Measurements from ENCODE around the gene TEKT2. TPM values are rescaled to one million over a fixed set of nuclear protein-coding genes. Genes with fewer than 3 reads are reported as not detected.

TEKT2 gene
- total RNA-seq, 2 donors from 2014 or later: 5.6 to 9.5 TPM

- no peak overlapping the region for H3K4me3 Mint-ChIP-seq
- no peaks in the 10 kb centered on the region for H3K9me3 Mint-ChIP-seq
- no peaks in the 10 kb centered on the region for H3K4me1 Mint-ChIP-seq
- H3K36me3 Mint-ChIP-seq (ENCODE audit: low read depth): no peaks in the 10 kb centered on the region
- H3K9ac ChIP-seq (ENCODE audit: extremely low read depth, low read length, poor library complexity, severe bottlenecking): no peak overlapping the region
- no peaks in the 10 kb centered on the region for H3K9me3 ChIP-seq (ENCODE audit: control insufficient read depth, low read length)
- H3K36me3 ChIP-seq (ENCODE audit: control insufficient read depth, insufficient read depth, low read length): no peaks in the 10 kb centered on the region
- TF ChIP-seq CTCF (conservative IDR thresholded peaks at IDR 0.05): no peak
- no peaks in the 10 kb centered on the region for H3K4me1 ChIP-seq (ENCODE audit: control insufficient read depth, insufficient read depth, low read length)
- no peak for DNase-seq
- H3K27me3 ChIP-seq (ENCODE audit: control insufficient read depth, insufficient read depth, low read length, poor library complexity, severe bottlenecking): no peaks in the 10 kb centered on the region
- no peak overlapping the region for H3K27ac Mint-ChIP-seq
- 94 to 100% methylated on average over 1 to 9 of the region's 9 CpGs for WGBS, 2 experiments (ENCODE audit: insufficient coverage in 1 of 2, insufficient read length in 1 of 2)
- H3K4me3 ChIP-seq (ENCODE audit: low read length): no peak overlapping the region
- no peaks in the 10 kb centered on the region for H3K27me3 Mint-ChIP-seq (ENCODE audit: insufficient read depth)
- no peak overlapping the region for H3K27ac ChIP-seq (ENCODE audit: low read depth, low read length)
Observed at GRCh38 chr1:36107394-36107793, 23.5 kb downstream of the TEKT2 start.

- no peaks in the 10 kb centered on the region for H3K27me3 ChIP-seq (ENCODE audit: control insufficient read depth, insufficient read depth, low read length, poor library complexity, severe bottlenecking)
Observed at GRCh38 chr1:36108314-36108713, 24.4 kb downstream of the TEKT2 start.

GRCh38 chr1:36109041-36109679 is 25.3 kb downstream of the TEKT2 start:
- no peaks in the 10 kb centered on the region for H3K9me3 Mint-ChIP-seq
- TF ChIP-seq CTCF (conservative IDR thresholded peaks at IDR 0.05): no peak
- Histone ChIP-seq H3K36me3 (ENCODE audit: control insufficient read depth, insufficient read depth, low read length) (no peaks in the 10 kb centered on the region), H3K9ac (ENCODE audit: extremely low read depth, low read length, poor library complexity, severe bottlenecking) (no peak overlapping the region), H3K4me3 (ENCODE audit: low read length) (no peak overlapping the region), H3K27ac (ENCODE audit: low read depth, low read length) (no peak overlapping the region), H3K9me3 (ENCODE audit: control insufficient read depth, low read length) (no peaks in the 10 kb centered on the region), H3K27me3 (ENCODE audit: control insufficient read depth, insufficient read depth, low read length, poor library complexity, severe bottlenecking) (no peaks in the 10 kb centered on the region), H3K4me1 (ENCODE audit: control insufficient read depth, insufficient read depth, low read length) (no peaks in the 10 kb centered on the region)
- no peak for DNase-seq
- H3K36me3 Mint-ChIP-seq (ENCODE audit: low read depth): no peaks in the 10 kb centered on the region
- H3K4me1 Mint-ChIP-seq: no peaks in the 10 kb centered on the region
- H3K4me3 Mint-ChIP-seq: no peak overlapping the region
- H3K27me3 Mint-ChIP-seq (ENCODE audit: insufficient read depth): no peaks in the 10 kb centered on the region
- H3K27ac Mint-ChIP-seq: no peak overlapping the region
- 91 to 94% methylated on average over 7 to 11 of the region's 11 CpGs for WGBS, 2 experiments (ENCODE audit: insufficient coverage in 1 of 2, insufficient read length in 1 of 2)

More at GRCh38 chr1:36108314-36108713, 24.4 kb downstream of the TEKT2 start:
- 89 to 91% methylated on average over 12 to 14 of the region's 14 CpGs for WGBS, 2 experiments (ENCODE audit: insufficient coverage in 1 of 2, insufficient read length in 1 of 2)
- TF ChIP-seq CTCF (conservative IDR thresholded peaks at IDR 0.05): no peak
- Mint-ChIP-seq H3K4me3 (no peak overlapping the region), H3K27ac (no peak overlapping the region), H3K9me3 (no peaks in the 10 kb centered on the region), H3K36me3 (ENCODE audit: low read depth) (no peaks in the 10 kb centered on the region), H3K4me1 (no peaks in the 10 kb centered on the region), H3K27me3 (ENCODE audit: insufficient read depth) (no peaks in the 10 kb centered on the region)
- Histone ChIP-seq H3K36me3 (ENCODE audit: control insufficient read depth, insufficient read depth, low read length) (no peaks in the 10 kb centered on the region), H3K9ac (ENCODE audit: extremely low read depth, low read length, poor library complexity, severe bottlenecking) (no peak overlapping the region), H3K27ac (ENCODE audit: low read depth, low read length) (no peak overlapping the region), H3K9me3 (ENCODE audit: control insufficient read depth, low read length) (no peaks in the 10 kb centered on the region), H3K4me3 (ENCODE audit: low read length) (no peak overlapping the region), H3K4me1 (ENCODE audit: control insufficient read depth, insufficient read depth, low read length) (no peaks in the 10 kb centered on the region)
- no peak for DNase-seq

All from endodermal cell (in vitro differentiated cells).